ENCODE results near the gene RNF4.
"Not testable (repeated sequence)": the region's sequence is repeated elsewhere in the genome, so short reads cannot be mapped to it uniquely, and the experiment has no call there.

Gene RNF4

GRCh38 chr4:2468456-2469191 lies at the start of gene RNF4:
Gene RNF4, plus strand, starts transcription at chr4:2469106. Its CDS starts 21,388 bp downstream, at chr4:2490494.
- peak; percentile 93 for DNase-seq (ENCODE audit: low read depth)

GRCh38 chr4:2419814-2420213 lies 49.1 kb upstream of the RNF4 start:
- DNase-seq (ENCODE audit: low read depth), result no peak

GRCh38 chr4:2421928-2422327 lies 47.0 kb upstream of the RNF4 start:
- DNase-seq (ENCODE audit: low read depth), result no peak

- no peak for DNase-seq (ENCODE audit: low read depth)
Observed at GRCh38 chr4:2423066-2423465, 45.8 kb upstream of the RNF4 start.

GRCh38 chr4:2423695-2424094 lies 45.2 kb upstream of the RNF4 start:
- DNase-seq (ENCODE audit: low read depth), result no peak

GRCh38 chr4:2424581-2424980 lies 44.3 kb upstream of the RNF4 start:
- no peak for DNase-seq (ENCODE audit: low read depth)

- DNase-seq (ENCODE audit: low read depth), result no peak
Observed at GRCh38 chr4:2425386-2426068, 43.4 kb upstream of the RNF4 start.

GRCh38 chr4:2426069-2426397 lies 42.9 kb upstream of the RNF4 start:
- DNase-seq (ENCODE audit: low read depth), result no peak

GRCh38 chr4:2426711-2427275 lies 42.1 kb upstream of the RNF4 start:
- DNase-seq (ENCODE audit: low read depth), result no peak

GRCh38 chr4:2427383-2428334 lies 41.2 kb upstream of the RNF4 start:
- no peak for DNase-seq (ENCODE audit: low read depth)

- no peak for DNase-seq (ENCODE audit: low read depth)
Observed at GRCh38 chr4:2428496-2429213, 40.3 kb upstream of the RNF4 start.

GRCh38 chr4:2429945-2430757 lies 38.8 kb upstream of the RNF4 start:
- DNase-seq (ENCODE audit: low read depth), result not testable (repeated sequence)

GRCh38 chr4:2432004-2432403 lies 36.9 kb upstream of the RNF4 start:
- no peak for DNase-seq (ENCODE audit: low read depth)

- DNase-seq (ENCODE audit: low read depth), result no peak
Observed at GRCh38 chr4:2432991-2433530, 35.8 kb upstream of the RNF4 start.

GRCh38 chr4:2433609-2434350 lies 35.1 kb upstream of the RNF4 start:
- DNase-seq (ENCODE audit: low read depth), result no peak

- DNase-seq (ENCODE audit: low read depth), result no peak
Observed at GRCh38 chr4:2434420-2434819, 34.5 kb upstream of the RNF4 start.

- no peak for DNase-seq (ENCODE audit: low read depth)
Observed at GRCh38 chr4:2436301-2436700, 32.6 kb upstream of the RNF4 start.

GRCh38 chr4:2436761-2437474 lies 32.0 kb upstream of the RNF4 start:
- no peak for DNase-seq (ENCODE audit: low read depth)

Measured in stimulated activated CD8-positive, alpha-beta memory T cell treated with anti-CD3 and anti-CD28 coated beads, Interleukin-12 subunit alpha, Interleukin-12 subunit beta, amount 100 ng/mL, for 1 hour (primary cell).